ENCODE data around the gene AKR1E2.
"Not testable (repeated sequence)": the region's sequence is repeated elsewhere in the genome, so short reads cannot be mapped to it uniquely, and the experiment has no call there.

AKR1E2 gene

DNA sequence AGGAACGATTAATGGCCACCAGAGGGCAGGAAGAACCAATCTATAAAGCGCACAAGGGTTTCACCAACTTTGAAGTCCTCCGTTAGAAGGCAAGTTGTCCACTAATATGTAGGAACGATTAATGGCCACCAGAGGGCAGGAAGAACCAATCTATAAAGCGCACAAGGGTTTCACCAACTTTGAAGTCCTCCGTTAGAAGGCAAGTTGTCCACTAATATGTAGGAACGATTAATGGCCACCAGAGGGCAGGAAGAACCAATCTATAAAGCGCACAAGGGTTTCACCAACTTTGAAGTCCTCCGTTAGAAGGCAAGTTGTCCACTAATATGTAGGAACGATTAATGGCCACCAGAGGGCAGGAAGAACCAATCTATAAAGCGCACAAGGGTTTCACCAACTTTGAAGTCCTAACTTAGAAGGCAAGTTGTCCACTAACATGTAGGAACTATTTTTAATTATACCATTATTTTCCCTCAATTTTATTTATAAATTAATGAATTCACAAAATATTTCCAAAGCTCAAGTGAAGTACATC lies 10.3 kb upstream of the AKR1E2 start:
- not testable (repeated sequence) for DNase-seq

DNA sequence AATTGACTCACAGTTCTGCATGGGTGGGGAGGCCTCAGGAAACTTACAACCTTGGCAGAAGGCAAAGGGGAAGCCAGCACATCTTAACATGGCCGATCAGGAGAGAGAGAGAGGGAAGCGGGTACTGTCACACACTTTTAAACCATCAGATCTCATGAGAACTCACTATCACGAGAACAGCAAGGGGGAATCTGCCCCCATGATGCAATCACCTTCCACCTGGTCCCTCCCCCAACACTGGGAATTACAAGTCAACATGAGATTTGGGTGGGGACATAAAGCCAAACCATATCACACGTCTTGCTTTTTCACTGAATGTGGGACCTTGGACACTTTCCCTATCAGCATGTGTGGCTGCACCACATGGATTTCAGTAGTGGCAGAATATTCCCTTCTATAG lies 9.0 kb upstream of the AKR1E2 start:
- no peak for DNase-seq

DNA sequence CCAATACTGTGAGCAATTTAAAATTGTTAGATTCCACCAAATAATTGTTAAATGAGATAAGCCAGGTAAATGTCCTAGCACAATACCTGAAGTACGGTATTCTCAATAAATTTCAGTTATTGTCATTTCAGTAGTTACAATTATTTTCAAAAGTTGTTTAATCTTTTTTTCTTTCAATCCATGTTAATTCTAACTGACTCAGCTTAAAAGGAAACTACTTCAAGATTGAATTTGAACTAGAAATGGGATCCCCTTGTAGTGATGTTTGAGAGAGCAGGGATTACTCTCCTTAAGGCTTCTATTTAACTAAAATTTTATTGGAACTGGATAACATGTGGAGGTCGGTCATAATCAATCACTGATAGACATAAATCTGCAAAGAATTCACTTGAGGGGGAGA lies 6.9 kb upstream of the AKR1E2 start:
- no peak for DNase-seq

DNA sequence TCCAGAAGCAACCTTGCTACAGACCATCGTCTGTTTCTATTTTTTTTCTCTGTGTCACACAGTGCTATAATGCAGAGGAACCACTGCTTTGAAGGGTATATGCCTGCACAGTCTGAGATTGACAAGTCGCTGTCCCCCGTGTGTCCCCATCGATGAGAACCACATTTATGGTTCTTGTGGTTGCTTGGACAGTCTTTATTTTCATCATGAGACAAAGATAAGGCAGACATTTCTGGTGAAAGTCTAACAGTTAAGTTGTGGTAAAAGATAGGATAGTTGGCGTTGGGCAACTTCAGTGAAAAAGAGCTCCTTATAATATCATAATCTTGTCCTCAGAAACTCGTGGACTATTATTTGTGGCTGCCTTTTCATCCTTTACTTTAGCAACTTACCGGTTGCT lies 6.3 kb upstream of the AKR1E2 start:
- DNase-seq: no peak

DNA sequence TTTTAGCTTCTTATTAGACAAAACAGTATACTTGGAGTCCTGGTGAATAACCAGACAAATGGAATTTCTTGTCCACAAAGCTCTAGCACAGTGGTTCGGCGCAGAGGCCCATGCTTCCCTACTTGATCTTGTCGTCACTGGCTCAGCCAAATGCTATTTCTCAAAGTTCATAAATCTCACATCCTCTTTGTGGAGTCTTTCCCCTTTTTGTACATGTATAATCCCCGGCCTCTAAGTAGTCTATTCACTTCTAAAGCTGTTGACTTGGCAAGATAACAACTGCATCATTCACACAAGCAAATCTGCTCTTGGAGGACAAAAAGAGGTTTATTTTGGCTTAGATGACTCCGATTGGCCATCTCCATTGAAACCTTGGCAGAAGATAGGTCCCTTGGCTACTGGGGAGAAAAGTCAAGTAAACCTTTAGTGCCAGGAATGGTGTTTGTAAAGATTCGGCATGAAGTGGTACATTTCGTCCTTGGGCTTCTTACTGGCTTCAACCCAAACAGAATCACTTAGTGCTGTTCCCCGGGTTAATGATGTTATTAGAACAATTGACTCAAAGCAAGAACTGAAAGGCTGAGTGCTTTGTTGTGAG lies 5.1 kb upstream of the AKR1E2 start:
- DNase-seq: no peak

DNA sequence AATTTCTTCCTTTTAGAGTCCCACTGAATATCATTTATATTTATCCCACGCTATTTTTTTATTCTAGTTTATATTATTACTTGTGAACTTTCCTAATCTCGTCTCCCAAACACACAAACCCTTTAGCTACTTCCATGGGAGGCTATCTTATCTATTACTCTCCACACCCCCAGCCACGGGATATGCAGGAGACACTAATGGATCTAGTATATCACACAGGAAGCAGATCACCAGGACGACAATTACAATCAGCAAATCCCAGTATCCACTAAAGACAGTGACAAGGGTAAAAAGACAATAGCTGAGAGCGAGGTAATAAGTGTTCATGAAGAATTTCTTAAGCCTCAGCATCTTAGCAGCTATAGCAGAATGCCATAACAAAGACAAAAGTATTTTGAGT lies 3.8 kb upstream of the AKR1E2 start:
- no peak for DNase-seq

DNA sequence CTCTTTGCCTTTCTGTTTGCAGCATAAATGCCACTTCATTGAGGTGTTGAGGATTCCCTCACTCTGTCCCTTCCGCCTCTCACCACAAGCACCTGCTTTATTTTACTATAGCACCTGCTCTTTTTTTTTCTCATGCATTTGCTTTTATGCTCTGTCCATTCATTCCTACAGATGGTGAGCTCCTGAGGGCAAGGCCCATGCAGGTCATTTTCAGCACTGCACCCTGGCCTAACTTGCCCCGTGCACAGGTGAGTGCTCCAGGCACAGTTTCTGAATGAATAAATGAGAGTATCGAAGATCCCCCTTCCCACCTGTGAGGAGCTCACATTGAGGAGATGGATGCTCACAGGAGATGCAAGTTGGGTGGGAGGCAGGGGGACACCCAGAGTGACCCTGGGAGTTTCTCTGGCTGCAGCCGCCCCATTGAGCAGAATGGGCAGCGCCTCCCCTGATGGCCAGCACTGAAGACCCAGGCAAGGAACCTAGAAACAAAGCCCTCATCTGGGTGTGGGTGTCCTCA lies 1.2 kb upstream of the AKR1E2 start:
- no peak for DNase-seq

DNA sequence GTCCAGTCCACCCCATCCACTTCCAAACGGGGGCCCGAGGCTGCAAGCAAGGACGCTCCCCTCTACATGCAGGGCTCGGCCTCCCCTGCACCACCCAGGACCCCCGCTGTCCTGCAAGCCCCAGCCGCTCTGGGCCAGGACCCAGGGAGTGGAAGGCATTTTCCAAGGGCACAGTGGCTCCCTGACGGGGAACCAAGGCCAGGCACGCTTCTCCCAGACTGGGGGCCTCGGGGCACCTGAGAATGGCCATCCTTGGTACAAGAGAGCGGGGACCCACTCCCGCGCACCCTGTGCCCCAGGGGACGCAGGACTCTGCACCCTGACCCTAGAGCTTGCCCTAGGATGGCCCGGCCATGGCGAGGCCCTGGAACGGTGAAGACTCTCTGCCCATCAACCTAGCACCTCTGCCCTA lies 545 bp upstream of the AKR1E2 start:
- no peak for DNase-seq

DNA sequence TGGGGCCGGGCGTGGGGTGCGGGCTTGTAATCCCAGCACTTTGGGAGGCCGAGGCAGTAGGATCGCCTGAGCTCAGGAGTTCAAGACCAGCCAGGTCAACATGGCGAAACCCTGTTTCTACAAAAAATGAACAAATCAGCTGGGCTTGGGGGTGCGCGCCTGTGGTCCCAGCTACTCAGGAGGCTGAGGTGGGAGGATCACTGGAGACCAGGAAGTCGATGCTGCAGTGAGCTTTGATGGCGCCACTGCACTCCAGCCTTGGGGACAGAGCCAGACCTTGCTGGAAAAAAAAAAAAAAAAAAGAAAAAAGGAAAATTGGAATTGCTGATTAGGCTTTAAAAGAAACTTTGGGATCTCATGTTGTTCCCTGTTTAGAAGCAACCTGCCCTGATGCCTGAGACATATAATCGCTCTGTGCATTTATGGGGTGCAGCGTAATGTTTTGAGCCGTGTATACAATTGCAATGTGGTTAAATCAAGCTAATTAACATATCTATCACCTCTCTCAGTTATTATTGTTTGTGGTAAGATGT lies 851 bp downstream of the AKR1E2 start:
- no peak for DNase-seq

DNA sequence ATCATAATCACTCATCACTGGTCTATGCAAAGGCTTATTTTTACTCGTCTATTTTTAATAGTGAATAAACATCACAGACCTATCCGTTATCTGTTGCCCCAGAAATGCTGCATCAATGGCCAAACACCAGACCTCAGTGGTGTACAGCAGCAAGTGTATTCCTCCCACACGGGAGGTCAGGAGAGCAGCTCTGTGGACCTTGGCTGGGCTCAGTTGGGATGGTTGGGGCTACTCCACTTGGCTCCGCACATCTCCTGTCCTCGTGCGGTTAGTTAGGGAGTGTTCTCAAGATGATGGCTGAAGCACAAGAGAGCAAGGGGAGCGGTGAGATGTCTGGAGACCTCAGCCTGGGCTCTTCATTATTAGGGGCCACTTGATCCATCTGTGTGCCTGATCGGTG lies 2.0 kb downstream of the AKR1E2 start:
- no peak for DNase-seq

DNA sequence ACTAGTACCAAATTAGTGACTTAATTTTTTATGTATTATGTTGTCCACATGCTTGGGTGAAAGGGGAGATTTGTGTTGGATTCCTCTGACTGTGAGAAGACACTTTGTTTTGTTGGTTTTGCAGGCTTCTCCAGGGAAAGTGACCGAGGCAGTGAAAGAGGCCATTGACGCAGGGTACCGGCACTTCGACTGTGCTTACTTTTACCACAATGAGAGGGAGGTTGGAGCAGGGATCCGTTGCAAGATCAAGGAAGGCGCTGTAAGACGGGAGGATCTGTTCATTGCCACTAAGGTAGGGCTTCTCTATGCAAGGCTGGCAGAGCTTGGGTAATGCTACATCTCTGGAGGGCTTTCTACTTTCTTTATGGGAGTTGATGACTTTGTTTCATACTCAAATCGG lies 4.5 kb downstream of the AKR1E2 start:
- no peak for DNase-seq

DNA sequence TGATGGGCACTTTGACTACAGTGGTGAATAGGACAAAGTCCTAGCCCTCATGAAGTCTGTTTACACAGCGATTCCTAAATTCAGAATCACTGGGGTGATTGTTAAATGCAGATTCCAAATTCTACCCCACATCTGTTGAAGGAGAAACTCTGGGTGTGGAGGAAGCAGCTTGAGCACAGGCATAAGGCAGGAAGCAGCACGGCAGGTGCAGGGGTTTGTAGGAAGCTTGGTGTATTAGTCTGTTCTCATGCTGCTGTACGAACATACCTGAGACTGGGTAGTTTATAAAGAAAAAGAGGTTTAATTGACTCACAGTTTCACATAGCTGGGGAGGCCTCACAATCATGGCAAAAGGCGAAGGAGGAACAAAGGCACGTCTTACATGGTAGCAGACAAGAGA lies 5.1 kb downstream of the AKR1E2 start:
- DNase-seq: no peak

DNA sequence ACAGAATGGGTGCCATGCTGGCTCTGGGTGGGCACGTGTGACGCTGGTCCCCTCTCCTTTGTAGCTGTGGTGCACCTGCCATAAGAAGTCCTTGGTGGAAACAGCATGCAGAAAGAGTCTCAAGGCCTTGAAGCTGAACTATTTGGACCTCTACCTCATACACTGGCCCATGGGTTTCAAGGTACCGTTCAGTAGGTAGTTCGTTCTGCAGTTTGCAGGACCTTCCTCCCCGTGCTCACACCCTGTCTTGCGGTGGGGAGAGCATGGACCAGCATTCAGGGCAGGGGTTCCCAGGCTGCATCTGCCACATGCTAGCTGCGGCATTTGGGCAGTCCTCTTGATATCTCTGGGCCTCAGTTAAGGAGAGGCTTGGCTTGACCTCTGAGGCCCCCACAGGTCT lies 7.3 kb downstream of the AKR1E2 start:
- DNase-seq: no peak

DNA sequence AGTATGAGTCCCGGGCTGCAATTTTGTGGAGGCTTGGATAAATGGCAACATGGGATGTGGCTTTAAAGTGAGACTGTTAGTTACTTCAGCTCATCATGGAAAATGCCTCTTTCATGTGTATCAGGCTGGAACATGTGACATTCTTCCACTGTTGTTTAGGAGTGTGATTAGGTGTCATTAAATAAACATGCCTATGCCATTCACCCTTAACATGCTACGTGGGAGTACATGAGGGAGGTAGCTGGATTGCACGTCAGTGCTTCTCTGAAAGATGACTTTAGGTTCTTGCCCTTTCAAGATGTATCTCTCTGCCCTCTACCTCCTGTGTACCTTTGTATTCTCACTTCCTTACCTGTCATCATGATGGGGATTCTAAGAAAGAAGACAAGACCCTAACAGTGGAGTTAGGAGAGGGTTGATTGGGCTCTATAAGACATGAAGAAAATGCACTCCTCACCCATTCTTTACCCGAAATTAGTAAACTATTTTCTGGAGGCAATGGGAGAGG lies 8.9 kb downstream of the AKR1E2 start:
- DNase-seq: no peak

DNA sequence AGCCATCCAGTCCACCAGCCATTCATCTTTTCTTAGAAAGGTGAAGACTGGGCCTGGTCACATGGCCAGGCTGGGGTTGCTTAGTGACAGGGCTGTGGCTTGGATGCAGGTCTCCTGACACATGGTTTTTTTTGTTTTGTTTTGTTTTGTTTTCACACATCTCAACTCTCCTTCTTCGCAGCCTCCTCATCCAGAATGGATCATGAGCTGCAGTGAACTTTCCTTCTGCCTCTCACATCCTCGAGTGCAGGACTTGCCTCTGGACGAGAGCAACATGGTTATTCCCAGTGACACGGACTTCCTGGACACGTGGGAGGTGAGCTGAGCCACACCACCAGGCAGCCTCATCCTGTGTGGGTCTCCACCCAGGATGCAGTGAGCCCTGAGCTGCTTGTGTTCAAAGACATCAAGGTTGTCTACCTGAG lies 9.5 kb downstream of the AKR1E2 start:
- no peak for DNase-seq

DNA sequence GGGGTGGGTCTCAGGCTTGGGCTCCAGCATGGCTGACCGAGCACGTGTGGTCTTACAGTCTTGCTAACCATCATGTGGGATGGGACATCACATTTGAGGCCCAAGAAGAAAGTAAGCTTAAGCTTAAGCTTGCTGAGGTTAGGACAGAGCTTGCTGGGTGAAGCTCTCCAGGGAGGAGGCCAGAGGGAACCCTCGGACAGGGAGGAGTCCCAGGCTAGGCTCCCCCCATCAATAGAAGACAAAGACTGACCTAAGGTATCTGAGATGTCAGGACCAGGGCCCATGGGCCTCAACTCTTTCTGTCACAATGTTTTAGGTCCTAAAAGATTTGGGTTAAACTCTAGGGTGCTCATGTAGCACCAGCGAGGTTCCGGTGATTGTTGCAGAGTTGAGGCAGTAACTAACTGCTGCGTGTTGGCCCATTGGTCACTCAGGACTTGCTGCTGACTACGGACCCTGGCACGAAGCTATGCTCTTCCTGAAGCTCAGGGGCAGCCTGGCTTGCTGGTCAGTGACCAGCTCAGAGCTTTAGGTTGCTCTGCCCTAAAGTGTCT lies 10.5 kb downstream of the AKR1E2 start:
- no peak for DNase-seq

DNA sequence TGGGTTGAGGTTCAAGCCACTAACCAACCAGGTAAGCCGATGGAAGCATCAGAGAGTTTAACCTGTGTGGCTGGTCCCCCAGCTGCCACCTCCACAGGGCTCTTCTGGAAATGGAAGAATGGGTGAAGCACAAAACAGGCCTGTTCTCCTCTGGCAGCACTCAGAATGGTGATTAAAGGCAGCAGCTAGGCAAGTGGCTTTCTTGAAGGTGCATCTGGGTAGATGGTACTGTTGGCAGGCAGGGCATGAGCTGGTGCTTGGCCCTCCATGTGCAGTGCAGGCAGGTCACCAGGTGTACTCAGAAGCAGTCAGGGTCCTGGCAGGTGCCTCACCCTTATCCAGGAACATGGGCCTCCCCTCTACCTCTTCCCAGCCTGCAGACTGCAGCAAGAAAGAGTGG lies 11.5 kb downstream of the AKR1E2 start:
- DNase-seq: no peak

DNA sequence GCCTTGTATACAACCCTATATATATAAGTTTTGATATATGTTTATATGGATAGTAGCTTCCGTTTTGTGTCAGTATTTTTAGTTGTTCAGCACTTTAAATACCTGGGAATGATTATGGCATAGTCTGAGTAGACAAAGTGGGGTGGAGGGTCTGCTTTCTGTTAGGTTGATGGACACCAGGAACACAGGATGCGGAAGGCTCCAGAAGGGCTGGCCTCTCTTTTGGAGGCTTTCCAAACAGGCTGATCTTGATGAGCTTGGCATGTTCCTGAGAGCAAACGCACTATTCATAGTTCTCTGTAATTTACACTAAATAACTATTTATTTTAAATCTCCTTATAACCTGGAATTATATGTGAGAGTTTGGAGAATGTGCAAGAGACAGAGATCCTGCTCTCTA lies 12.7 kb downstream of the AKR1E2 start:
- DNase-seq: no peak

DNA sequence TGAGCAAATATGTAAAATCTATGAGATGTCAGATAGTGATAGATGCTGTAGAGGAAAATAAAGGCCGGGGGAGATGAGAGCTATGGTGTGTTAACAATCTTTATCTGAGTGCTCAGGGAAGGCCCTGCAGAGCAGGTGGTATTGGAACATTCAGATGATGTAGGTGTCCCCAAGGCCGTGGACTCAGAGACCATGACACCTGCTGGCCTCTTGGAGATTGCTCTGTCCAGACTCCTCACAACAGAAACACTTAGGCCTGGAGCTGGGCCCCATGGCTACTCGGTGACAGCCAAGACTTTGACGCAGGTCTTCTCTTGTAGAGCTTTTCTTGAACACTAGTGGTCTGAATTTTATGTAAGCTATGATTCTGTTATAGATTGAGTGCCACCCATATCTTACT lies 13.3 kb downstream of the AKR1E2 start:
- no peak for DNase-seq

DNA sequence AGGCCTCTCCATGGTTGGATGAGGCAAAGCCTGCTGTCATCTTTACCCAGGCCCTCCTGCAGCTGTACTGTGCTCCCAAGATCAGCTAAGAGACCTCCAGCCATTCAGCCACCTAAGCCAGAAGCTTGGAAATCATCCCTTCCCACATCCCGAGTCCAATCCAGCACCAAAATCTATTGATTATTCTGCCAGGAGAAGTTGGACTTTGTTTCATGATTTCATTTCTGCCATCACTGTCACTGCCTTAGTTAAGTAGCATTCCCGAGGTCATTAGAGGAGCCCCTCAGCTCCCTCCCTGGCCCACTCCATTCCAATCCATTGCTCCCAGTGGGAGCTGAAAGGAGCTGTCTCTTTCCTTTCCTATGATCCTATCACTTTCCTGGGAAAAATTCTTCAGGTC lies 14.1 kb downstream of the AKR1E2 start:
- DNase-seq: no peak

DNA sequence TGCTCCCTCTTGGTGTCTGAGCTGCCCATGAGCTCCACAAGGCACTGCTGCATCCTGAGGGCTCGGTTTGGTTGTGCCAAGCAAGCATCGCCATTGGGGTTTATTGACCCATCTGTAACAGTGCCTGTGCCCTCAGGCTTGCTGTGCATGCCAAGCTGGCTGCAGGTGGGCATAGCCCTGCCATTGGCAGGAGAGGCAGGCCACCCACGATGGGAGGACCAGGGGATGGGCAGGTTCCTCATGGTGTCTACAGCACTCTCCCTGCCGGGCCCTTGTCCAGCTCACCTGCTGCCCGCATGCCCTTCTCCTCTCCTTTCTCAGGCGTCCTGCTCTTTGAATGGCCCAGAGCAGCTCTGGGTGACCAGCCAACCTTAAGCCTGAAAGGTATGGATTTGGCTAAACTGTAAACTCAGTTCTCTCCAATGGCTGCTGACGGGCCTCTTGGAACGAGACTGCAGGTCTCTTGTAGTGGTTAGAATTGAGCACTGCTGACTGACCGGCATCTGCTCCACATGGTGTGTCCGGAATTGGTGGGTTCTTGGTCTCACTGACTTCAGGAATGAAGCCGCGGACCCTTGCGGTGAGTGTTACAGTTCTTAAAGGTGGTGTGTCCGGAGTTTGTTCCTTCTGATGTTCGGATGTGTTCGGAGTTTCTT lies 17.6 kb downstream of the AKR1E2 start:
- DNase-seq: no peak

DNA sequence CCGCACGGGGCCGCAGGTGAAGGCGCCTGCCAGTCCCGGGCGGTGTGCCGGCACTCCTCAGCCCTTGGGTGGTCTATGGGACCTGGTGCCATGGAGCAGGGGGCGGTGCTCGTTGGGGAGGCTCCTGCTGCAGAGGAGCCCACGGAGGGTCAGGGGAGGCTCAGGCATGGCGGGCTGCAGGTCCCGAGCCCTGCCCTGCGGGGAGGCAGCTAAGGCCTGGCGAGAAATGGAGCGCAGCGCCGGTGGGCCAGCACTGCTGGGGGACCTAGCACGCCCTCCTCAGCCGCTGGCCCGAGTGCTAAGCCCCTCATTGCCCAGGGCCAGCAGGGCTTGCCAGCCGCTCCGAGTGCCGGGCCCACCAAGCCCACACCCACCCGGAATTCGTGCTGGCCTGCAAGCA lies 18.9 kb downstream of the AKR1E2 start:
- no peak for DNase-seq

DNA sequence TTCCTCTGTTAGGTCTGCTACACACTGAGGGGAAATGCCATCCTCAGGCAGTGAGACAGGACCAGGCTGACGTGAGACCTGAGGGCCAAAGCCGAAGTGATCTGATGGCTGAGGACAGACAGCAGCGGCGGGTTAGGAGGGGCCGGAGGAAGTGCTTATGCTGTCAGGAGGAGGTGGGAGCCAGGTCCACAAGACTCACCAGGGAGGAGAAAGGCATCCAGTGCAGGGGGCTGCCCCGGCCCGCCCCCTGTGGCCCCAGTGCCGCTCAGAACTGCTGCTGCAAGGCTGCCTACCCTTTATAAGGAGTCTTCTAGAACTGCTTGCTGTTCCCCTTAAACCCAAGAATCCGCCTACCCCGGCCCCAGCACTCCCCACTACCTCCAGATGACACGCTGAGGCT lies 19.8 kb downstream of the AKR1E2 start:
- DNase-seq: no peak

DNA sequence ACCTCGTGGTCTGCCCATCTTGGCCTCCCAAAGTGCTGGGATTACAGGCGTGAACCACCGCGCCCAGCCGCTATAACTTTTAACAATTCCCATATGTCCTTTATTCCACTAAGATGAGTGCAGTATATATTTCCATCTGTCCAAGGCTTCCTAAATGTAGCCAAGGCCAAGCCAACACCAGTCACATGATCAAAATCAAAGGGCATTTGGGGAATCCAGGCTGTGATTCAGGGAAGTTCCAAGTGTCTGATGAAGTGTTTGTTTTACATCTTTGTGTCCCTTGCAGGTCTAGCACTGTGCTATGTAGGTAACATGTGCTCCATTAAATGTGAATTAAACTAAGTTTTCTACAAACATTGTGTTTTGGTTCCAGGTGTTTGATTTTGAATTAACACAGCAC lies 20.8 kb downstream of the AKR1E2 start:
- no peak for DNase-seq

Measured in NCI-H2227 treated with DMSO at 0.1 percent for 48 hours (cell line).